NB4 (cell line): Measurements from ENCODE around the gene GPR132.

Source experiments
- MAX ChIP-seq: IDR thresholded peaks from 2 replicates; pipeline ENCODE4 v1.6.1; 2011; ENCODE audit warnings: low read depth, low read length
- POLR2A ChIP-seq: IDR thresholded peaks from 2 replicates; pipeline ENCODE4 v1.6.1; 2011; ENCODE audit warnings: mild to moderate bottlenecking; ENCODE audit not compliant: insufficient read length; ENCODE audit errors: extremely low read depth
- TF ChIP-seq, protein P1 (sequence below): IDR thresholded peaks from one replicate; pipeline ENCODE4 v1.5.1; 2012; ENCODE audit warnings: low read depth, low read length

GRCh38 chr14:105055736-105056302 is 9.4 kb downstream of the GPR132 start:
- TF ChIP-seq MAX (no peak), POLR2A (no peak)
- TF ChIP-seq, protein P1, sequence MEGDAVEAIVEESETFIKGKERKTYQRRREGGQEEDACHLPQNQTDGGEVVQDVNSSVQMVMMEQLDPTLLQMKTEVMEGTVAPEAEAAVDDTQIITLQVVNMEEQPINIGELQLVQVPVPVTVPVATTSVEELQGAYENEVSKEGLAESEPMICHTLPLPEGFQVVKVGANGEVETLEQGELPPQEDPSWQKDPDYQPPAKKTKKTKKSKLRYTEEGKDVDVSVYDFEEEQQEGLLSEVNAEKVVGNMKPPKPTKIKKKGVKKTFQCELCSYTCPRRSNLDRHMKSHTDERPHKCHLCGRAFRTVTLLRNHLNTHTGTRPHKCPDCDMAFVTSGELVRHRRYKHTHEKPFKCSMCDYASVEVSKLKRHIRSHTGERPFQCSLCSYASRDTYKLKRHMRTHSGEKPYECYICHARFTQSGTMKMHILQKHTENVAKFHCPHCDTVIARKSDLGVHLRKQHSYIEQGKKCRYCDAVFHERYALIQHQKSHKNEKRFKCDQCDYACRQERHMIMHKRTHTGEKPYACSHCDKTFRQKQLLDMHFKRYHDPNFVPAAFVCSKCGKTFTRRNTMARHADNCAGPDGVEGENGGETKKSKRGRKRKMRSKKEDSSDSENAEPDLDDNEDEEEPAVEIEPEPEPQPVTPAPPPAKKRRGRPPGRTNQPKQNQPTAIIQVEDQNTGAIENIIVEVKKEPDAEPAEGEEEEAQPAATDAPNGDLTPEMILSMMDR, result no peak
